NCI-H446 treated with DMSO at 0.1 percent for 48 hours (cell line): ENCODE data around the gene SLC8A2.

ENCODE experiments used
- DNase-seq: peaks from one replicate; lab custom pipeline; 2025; lab: John Stamatoyannopoulos, UW

The SLC8A2 gene, protein sequence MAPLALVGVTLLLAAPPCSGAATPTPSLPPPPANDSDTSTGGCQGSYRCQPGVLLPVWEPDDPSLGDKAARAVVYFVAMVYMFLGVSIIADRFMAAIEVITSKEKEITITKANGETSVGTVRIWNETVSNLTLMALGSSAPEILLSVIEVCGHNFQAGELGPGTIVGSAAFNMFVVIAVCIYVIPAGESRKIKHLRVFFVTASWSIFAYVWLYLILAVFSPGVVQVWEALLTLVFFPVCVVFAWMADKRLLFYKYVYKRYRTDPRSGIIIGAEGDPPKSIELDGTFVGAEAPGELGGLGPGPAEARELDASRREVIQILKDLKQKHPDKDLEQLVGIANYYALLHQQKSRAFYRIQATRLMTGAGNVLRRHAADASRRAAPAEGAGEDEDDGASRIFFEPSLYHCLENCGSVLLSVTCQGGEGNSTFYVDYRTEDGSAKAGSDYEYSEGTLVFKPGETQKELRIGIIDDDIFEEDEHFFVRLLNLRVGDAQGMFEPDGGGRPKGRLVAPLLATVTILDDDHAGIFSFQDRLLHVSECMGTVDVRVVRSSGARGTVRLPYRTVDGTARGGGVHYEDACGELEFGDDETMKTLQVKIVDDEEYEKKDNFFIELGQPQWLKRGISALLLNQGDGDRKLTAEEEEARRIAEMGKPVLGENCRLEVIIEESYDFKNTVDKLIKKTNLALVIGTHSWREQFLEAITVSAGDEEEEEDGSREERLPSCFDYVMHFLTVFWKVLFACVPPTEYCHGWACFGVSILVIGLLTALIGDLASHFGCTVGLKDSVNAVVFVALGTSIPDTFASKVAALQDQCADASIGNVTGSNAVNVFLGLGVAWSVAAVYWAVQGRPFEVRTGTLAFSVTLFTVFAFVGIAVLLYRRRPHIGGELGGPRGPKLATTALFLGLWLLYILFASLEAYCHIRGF

DNA sequence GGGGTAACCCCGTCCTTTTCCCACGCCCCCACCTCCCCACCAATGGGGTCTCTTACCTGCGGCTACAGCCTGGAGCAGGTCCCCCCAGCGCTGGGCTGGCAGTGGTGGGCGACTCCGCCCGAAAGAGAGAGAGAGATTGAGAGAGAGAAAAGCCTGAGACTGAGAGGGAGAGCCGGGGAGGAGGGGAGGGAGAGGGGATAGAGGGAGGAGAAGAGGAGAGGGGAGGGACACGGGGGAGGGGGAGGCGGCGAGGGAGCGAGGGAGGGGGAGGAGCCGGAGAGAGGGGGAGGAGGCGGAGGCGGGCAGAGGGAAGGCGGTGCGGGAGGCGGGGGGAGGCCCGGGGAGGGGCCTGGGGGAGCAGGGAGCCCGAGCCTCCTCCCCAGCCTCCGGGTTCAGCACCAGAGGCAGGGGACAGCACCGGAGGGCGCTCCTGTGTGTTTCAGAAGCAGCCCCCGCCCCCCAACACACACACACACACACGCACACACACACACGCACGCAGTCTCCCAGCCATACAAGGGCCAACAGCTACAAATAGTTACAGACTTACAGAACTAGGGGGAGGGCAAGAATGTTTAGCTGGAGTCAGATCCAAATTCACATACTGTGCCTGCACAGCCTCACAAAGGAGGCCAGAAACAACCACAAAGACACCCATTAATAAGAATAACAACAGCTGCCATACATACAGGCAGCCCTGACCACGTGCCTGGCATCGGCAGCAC lies at the start of gene SLC8A2:
SLC8A2 (minus strand) TSS at position 161 of the 725 bp plus-strand sequence. CDS start 5,490 bp downstream, outside the sequence.
- DNase-seq: peak; percentile 72

DNA sequence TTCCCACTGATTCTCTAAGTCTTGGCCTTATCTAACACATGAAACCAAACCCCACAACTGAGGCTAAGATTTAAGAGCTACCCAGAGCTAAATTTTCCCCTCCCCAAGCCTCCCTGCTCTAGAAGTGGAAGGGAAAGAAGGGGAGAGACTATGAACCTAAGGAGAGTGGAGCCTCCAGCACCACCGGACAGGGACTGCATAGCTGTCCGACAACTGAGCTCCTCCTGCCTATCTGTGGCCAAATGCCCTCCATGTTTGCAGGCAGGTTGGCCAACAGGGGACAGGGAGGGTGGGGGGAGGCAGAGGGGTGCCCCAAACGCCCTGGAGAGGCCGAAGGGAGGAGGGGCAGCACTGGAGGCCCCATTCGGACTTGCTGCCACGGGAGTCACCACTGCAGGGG lies 49.1 kb upstream of the SLC8A2 start:
- no peak for DNase-seq

DNA sequence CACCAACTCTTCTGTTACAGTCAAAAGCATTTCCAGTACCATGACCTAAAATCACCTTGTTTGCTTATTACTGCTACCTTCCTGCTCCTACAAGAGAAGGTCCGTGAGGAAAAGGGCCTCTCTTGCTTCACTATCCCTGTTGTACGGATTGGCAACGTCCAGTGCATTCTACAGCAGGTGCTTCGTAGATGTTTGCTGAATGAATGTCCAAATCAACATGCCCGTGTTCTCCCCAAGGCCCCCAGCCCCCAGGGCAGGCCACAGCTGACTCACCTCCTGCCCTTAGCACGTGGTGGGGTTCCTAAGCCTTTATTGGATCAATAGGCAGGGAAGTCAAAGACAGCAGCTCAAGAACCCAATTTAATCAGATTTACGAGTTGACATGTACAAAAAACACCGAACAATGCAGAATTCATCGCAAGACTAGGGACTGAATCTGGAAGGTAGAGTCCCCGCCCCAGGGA lies 48.7 kb upstream of the SLC8A2 start:
- DNase-seq: no peak

DNA sequence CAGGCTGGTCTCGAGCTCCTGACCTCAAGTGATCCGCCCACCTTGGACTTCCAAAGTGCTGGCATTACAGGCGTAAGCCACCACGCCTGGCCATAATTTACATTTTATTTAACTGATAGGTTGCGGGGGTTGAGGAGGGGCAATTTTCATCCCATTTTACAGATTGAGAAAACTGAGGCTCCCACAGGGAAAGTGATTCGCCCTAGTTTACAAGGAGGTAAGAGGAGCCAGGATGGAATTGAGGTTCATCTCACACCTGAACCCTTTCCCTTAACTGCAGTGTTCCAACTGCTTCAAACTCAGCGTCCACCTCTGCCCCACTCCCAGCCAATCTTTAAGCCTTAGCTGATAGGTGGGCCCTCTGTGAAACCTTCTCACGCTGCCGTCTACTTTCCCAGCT lies 47.2 kb upstream of the SLC8A2 start:
- DNase-seq: no peak

DNA sequence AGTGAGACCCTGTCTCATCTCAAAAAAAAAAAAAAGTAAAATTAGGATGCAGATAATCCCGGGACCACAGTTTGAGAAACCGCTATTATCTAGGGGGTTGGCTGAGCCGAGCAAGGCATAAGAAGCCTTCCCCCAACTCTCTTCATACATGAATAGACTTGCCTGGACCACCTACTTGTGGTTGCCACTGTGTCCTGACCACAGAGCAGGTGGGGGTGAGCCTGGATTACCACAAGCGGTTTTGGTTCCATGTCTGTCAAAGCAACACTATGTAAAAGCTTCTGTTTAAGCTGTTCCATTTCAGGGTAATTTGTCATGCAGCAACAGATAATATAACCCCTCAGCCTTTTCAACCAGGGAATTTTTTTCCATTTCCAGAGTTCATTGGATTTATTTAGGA lies 46.4 kb upstream of the SLC8A2 start:
- no peak for DNase-seq

DNA sequence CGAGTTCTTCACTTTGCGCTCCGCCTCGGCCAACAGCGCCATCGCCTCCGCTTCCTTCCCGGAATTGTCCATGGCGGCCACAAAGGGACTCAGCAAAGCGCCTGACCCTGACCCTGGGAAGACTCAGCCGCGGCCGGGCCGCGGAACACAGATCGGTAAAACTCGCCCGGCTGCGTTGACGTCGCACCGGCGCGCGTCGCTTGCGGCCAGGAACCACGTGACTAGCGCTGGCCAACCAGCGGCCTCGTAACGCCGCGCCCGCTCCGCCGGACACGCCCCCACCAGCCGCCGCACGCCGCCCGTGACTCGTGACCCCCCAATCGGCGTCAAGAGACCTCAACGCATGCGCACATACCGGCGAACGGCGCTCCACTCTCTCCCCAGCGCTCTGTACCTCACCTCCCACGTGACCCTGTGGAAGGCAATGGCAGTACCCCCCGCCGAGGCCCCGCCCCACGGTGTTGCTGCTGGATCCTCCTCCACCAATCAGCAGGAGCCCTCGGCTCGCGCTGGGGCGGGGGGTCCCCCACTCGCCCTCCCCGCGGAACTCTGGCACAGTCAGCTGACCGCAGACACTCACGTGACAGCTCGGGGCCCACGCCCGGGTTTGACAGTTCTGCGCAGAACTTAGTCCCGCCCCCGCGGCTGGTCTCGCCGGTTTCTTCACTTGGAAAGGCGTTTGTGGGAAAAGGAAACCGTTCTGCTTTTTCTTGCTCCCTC lies 43.3 kb upstream of the SLC8A2 start, which contains the start of gene NAPA:
NAPA (minus strand) TSS at position 195 of the 720 bp plus-strand sequence; CDS start at position 72, 123 bp downstream.
- DNase-seq: peak; percentile 100

DNA sequence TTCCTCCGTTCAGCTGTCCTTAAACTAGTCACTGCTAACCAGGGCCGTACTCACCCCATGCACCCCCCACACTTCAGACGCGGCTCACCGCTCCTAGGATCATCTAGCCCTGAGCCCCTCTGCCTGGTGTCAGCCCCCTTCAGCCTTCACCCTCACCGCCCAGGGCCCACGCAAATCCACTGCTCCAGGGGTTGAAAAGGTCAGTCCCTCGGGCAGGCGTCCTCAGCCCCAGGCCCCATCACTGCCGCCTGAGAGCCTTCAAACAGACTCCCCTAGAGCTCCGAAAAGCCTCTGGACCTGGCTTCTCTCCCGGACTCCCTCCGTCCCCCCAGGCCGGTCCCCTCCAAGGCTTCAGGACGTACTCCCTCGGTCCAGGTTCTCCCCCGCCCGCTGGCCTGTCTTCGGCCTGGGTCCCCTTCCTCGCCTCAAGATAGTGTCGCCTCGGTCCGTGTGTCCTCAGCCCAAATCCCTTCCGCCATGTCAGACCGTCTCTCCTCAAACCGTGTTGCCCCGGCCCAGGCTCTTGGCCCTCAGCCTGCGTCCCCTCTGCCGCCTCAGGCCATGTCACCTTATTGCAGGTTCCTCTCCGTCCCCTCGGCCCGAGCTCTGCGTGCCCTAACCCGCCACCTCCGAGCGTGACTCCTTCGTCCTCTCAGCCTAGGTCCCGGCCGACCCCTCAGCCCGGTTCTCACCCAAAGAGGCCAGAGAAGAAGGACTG lies 42.6 kb upstream of the SLC8A2 start:
- no peak for DNase-seq

DNA sequence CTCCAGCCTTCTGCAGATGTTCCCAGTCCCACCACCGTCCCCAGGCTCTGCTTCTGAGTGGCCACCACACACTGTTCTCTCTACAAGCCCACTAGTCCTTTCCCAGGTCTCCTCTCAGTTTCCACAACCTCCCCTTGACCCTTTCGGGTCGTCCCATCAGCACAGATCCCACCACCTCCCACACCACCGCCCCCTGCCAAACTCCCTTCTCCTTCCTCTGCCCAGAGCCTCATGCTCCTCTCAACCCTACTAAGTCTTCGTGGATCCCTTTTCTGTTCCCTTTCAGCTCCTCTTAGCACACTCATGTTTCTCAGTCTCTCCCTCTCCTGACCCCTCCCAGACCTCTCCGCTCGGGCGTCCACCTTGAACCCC lies 41.2 kb upstream of the SLC8A2 start:
- no peak for DNase-seq

DNA sequence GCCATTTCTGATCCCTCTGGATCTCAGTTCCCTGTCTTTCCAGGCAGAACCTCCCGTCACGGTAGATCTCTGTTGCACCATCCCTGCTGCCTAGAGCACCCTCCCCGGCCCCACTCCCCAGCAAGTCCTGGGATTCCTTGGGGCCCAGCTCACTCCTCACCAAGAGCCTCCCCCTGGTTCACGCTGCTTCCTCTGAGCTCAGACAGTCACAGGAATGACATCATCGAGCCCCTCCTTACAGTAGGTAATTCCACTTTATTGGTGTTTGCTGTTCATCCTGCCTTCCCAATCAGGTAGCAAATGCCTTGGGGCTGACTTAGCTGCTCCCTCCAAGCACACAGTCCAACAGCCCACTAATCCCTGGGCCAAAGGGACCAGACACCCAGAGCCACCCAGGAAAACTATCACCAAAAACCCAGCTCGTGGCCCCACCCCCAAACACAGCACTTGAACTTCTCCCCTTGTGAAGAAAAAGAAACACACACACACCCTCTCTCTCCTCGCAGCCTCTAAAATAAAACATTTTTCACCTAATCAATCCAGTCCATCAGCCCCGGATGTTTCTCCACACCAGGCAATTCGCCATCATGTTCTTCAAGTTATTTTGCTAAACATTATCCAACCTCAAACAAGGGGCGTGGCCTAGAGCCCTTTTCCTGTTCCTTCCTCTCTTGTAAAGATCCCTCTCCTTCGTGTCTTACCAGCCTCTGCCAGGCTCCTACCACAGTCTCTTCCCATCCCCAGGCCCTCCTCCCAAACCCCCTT lies 40.7 kb upstream of the SLC8A2 start:
- peak; percentile 36 for DNase-seq

DNA sequence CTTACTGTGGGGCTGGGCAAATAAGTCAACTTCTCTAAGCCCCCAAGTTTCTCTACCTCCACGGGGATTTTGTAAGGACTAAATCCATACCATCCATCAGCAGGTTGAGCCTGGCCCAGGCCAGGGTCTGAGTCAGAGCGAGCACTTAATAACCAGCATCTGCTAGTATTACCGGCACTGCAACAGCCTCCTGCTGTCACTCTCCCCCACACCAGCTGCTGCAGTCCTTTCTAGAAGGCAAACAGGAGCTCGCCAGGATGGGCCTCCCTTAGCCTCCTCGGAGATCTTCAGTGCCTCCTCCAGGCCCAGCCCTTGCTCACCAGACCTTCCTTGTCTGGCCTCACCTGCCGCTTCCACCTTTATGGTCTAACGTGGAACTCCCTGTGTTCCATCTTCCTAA lies 40.0 kb upstream of the SLC8A2 start:
- peak; percentile 97 for DNase-seq

DNA sequence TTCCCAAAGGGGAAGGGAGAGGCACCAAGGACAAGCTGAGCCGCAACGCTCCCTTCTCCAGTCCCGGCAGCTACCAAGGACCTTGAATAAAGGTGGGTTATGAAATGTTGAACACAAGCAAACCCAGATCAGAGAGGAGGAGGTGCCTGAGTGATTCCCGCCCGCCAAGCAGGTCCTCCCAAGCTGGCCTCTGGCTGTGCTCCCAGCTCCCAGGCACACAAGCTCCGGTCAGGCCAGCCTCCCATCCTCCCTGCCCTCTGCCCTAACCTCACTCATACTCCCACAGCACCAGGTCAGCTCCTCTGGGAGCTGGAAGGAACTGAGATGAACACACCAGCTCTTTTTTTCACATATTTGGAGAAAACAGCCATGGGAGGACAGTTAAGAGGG lies 39.4 kb upstream of the SLC8A2 start:
- DNase-seq: peak; percentile 78

DNA sequence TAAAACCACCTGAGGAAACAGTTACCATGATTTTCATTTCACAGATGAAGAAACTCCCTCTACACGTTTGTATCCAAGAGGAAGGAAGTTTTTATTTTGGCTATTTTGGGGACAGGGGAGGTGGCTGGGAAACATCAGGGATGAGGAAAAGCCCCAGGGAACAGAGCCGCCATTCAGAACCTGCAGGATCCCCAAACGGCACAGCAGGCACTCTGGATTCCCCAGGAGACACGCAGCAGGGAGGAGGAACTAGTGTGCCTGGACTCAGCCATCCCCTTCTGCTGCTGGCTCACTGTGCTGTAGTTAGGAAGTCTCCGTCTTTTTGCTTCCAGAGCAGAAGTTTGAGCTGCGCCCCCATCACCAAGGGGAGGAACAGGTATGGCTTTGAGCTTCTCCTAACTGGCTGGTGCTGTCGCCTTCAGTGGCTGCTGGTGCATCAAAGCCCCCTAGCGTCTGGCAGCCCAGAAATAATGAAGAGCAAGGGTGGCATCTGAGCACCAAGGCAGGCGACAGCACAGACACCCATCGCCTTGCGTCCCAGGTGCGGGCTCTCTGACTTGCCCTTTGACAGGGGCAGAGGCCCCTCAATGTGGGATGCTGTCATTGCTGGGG lies 38.9 kb upstream of the SLC8A2 start:
- no peak for DNase-seq

DNA sequence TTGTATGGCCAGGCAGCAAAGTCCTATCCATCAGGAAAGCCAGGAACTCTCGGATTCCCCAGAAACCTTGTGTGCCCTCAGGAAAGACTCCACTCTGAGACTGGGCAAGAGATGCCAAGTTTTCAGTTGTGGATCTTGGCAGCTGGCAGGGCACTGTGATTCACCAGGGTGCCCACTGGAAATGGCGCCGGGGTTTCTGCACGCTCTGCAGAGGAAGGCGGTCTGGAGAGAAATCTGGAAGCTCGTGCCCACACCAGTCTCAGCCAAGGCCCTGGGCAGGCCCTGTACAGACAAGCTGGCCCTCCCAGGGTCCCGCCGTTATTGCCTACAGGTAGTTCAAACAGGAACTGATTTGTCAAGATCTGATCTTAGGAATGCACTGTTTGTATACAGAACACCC lies 38.3 kb upstream of the SLC8A2 start:
- DNase-seq: peak; percentile 82

DNA sequence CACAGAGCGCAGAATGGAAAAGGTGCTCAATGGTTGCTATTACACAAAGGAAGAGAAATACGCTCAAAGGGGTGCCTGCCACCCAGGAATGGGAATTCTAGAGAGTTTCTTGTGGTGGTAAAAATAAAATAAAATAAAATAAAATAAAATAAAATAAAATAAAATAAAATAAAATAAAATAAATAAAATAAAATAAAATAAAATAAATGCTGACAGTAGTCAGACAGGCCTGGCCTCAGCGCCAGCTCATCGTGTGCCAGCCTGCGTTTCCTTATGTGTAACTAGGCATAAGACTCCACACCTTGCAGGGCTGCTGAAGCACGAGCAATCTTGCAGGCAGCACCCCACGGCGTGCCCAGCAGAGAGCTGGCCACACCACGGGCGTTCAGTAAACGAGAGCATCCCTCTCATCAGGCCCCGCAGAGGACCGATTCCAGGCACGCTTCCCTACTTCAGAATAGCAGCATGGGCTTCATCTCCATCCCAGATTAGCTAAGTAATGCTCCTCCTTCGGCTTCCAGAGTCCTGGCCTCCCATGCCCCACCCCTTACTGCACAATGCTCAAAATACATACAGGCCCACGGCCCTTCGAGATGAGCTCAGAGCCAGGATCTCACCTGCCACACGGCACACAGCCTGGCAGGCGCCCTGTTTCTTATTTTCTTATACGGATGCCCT lies 37.6 kb upstream of the SLC8A2 start:
- DNase-seq: peak; percentile 33

DNA sequence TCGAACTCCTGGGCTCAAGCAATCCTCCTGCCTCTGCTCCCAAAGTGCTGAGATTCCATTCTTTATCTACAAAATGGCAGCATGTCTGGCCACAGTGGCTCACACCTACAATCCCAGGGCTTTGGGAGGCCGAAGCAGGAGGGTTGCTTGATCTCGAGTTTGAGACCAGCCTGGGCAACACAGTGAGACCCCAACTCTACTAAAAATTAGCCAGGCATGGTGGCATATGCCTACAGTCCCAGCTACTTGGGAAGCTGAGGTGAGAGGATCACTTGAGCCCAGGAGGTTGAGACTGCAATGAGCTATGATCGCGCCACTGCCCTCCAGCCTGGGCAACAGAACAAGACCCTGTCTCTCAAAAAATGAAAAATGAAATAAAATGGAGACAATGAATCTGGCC lies 37.0 kb upstream of the SLC8A2 start:
- DNase-seq: peak; percentile 67

DNA sequence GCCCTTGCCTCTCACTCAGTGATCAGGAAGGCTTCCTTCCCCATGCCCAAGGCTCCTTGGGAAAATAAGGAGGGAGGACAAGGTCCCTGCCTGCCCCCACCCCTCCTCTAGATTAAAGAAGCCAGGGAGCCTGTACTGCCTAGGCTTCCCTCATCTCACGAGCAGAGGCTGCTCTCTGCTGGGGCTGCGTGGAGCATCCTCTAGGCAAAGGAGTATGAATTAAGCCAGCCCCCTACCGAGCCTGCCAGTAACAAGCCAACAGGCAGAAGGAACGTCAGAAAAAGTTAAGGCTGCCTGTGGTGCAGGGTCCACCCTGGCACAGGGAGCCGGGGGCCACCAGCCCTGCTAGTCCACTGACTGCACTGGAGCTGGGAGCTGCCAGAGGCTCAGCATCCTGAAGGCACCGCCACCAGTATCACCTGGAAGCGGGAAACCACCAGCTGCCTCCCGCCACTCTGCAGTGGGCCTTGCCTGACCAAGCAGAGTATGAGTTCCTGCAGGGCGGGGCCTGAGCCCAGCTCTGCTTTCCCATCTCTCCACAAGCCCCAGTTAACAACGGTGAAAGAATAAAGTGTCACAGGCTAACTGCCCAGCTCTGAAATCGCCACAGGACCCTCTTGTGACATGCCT lies 36.3 kb upstream of the SLC8A2 start:
- DNase-seq: peak; percentile 79

DNA sequence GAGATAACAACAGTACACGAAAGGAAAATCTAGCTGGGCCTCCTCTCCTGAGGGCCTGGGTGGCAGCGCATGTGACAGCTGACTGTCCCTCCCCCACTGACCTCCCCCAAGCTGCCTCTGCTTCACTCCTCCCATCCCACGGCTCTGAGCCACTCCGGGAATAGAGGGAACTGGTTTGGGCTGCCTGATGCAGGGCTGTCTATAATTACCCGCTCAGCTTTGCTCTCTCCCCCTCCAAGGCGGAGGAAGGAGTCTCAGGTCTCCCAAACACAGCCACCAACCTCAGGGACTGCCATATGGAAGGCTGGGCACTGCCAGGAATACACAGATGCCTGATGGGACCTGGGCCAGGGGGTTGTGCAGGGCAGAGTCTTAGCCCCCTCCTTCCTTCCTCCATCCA lies 35.3 kb upstream of the SLC8A2 start:
- DNase-seq: peak; percentile 92

DNA sequence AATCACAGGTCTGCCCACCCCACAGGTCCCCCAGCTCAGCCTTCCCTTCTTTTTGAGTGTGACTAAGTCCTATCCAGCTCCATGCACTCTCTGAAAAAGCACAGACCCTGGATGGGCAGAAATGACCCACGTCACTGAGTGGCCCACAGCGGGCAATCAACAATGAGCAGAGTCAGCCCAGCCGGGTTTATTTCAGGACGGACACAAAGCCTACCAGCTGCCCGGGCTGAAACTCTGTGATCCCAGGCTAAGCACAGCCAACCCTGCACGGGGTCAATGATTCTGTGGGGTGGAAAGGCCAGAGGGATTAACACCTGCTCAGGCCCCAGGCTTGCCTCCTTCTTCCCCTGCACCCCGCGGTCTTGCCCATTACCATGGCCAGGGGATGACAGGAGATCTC lies 34.8 kb upstream of the SLC8A2 start:
- no peak for DNase-seq

DNA sequence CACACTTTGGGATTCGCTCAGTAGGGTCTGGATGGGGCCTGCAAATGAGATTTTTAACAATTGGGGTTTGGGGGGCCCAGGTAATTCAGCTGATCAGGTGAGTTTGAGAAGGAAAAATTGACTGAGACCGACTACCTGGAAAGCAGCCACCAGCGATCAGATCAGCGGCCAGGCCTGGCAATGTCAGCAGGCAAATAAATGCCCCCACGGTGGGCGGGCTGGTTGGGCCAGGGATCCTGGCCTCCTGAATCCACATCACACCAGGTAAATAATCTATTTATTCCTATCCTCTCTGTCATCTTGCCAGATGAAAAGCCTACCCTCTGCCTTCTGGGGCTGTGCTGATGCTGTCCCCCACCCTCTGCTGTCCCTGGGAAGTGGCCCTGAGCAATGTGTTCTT lies 33.8 kb upstream of the SLC8A2 start:
- DNase-seq: no peak
